Endothelial cell of umbilical vein (primary cell): ENCODE data around the gene ANXA6. TPM values are rescaled to one million over a fixed set of nuclear protein-coding genes. Genes with fewer than 3 reads are reported as not detected.

Source experiments
- BruUV-seq: library from RNA; stranded (reverse); fragments of 400-500 nt; replicated peaks from 2 replicates; lab custom pipeline; 2021; lab: Mats Ljungman, UMichigan
- CTCF ChIA-PET: fragments of 300-600, 350-600 bp; sonication (Branson Sonifier 250); formaldehyde crosslinking; loops from one replicate; lab custom pipeline; 2021; ENCODE audit warnings: antibody characterized with exemption, inconsistent platforms; lab: Charles Lee
- POLR2A ChIA-PET: fragments of 300-600, 350-600 bp; sonication (Branson Sonifier 250); formaldehyde crosslinking; loops from one replicate; lab custom pipeline; 2021; ENCODE audit warnings: antibody characterized with exemption, inconsistent platforms; lab: Charles Lee
- DNase-seq: peaks from one replicate; pipeline ENCODE4 v3.0.0-alpha.2; 2011; ENCODE audit warnings: low read depth, low spot score
- FAIRE-seq: peaks from 2 replicates; lab custom pipeline; 2011; peaks lifted over from hg19 to GRCh38; lab: Jason Lieb, UNC
- H2AFZ ChIP-seq: 2 replicates; pipeline ENCODE4 v1.6.0; 2012; ENCODE audit warnings: low read depth, low read length, control low read depth, inconsistent platforms
- H3K27ac ChIP-seq: 2 replicates; pipeline ENCODE4 v1.5.1; 2011; ENCODE audit warnings: low read depth, mild to moderate bottlenecking, control low read depth, low read length, moderate library complexity; ENCODE audit not compliant: insufficient read depth
- H3K27me3 ChIP-seq, 2 experiments: 2 replicates each; pipeline versions ENCODE4 v1.6.0 to v1.6.1; 2011; ENCODE audit warnings: low read length in 2 of 2, mixed read lengths in 1 of 2; ENCODE audit not compliant: control insufficient read depth in 2 of 2, insufficient read depth in 2 of 2
- H3K36me3 ChIP-seq, 2 experiments: 2 replicates in 1 of 2; 3 replicates in 1 of 2; pipeline ENCODE4 v1.5.1; 2011; ENCODE audit warnings: low read length in 2 of 2, mild to moderate bottlenecking in 1 of 2, moderate library complexity in 1 of 2; ENCODE audit not compliant: control insufficient read depth in 2 of 2, insufficient read depth in 2 of 2; ENCODE audit errors: extremely low read depth in 1 of 2
- H3K4me1 ChIP-seq: 3 replicates; pipeline ENCODE4 v1.5.1; 2011; ENCODE audit warnings: mild to moderate bottlenecking, low read length; ENCODE audit not compliant: control insufficient read depth, insufficient read depth; ENCODE audit errors: extremely low read depth
- H3K4me2 ChIP-seq: 2 replicates; pipeline ENCODE4 v1.6.1; 2011; ENCODE audit warnings: low read length, control low read depth, mixed read lengths; ENCODE audit not compliant: insufficient read depth
- H3K4me3 ChIP-seq, 3 experiments: fragments of 200-600 bp in 1 of 3; sonication (generic), shearing (Covaris generic) in 1 of 3; replicated peaks in 1 of 3; 2 replicates each; pipeline ENCODE4 v1.5.1; 2011 to 2016; ENCODE audit warnings: control low read depth in 3 of 3, low read length in 3 of 3, mild to moderate bottlenecking in 2 of 3, inconsistent platforms in 1 of 3, low read depth in 1 of 3, moderate library complexity in 1 of 3; ENCODE audit not compliant: insufficient read depth in 1 of 3
- H3K79me2 ChIP-seq: 2 replicates; pipeline ENCODE4 v1.6.0; 2012; ENCODE audit warnings: low read length, inconsistent platforms; ENCODE audit not compliant: control insufficient read depth, insufficient read depth
- H3K9ac ChIP-seq: replicated peaks from 2 replicates; pipeline ENCODE3; 2011; ENCODE audit warnings: low read length, control low read depth; ENCODE audit not compliant: insufficient read depth; ENCODE audit errors: extremely low read depth
- H3K9me1 ChIP-seq: replicated peaks from 3 replicates; pipeline ENCODE4 v1.6.0; 2011; ENCODE audit warnings: mild to moderate bottlenecking, low read length; ENCODE audit not compliant: control insufficient read depth, insufficient read depth; ENCODE audit errors: extremely low read depth
- H3K9me3 ChIP-seq: replicated peaks from 2 replicates; pipeline ENCODE4 v1.5.1; 2012; ENCODE audit warnings: low read length, inconsistent platforms; ENCODE audit not compliant: control insufficient read depth, insufficient read depth
- H4K20me1 ChIP-seq: replicated peaks from 2 replicates; pipeline ENCODE3; 2011; ENCODE audit warnings: mild to moderate bottlenecking, low read length; ENCODE audit not compliant: control insufficient read depth, insufficient read depth; ENCODE audit errors: extremely low read depth
- CTCF ChIP-seq, 2 donors: IDR thresholded peaks; 1 replicate in 1 of 2; 2 replicates in 1 of 2; pipeline ENCODE4 v1.5.1; 2011; ENCODE audit warnings: low read length in 2 of 2, mild to moderate bottlenecking in 2 of 2, moderate library complexity in 2 of 2, control low read depth in 1 of 2, inconsistent platforms in 1 of 2, low read depth in 1 of 2; ENCODE audit not compliant: insufficient read depth in 1 of 2; ENCODE audit errors: extremely low read depth in 1 of 2
- EZH2 ChIP-seq: IDR thresholded peaks from 2 replicates; pipeline ENCODE4 v1.6.1; 2012; ENCODE audit warnings: borderline replicate concordance, low read depth, mild to moderate bottlenecking, moderate library complexity, low read length, inconsistent platforms; ENCODE audit not compliant: severe bottlenecking
- FOS ChIP-seq: IDR thresholded peaks from 2 replicates; pipeline ENCODE4 v1.6.1; 2011; ENCODE audit warnings: mild to moderate bottlenecking, low read length, moderate library complexity, borderline replicate concordance; ENCODE audit not compliant: insufficient read depth
- GATA2 ChIP-seq: IDR thresholded peaks from 2 replicates; pipeline ENCODE4 v1.7.0; 2011; ENCODE audit warnings: low read depth, mild to moderate bottlenecking, moderate library complexity, mixed read lengths, low read length; ENCODE audit not compliant: insufficient read length, insufficient read depth
- JUN ChIP-seq: IDR thresholded peaks from 2 replicates; pipeline ENCODE4 v1.6.1; 2011; ENCODE audit warnings: borderline replicate concordance, low read depth; ENCODE audit not compliant: insufficient read length, insufficient read depth
- MAX ChIP-seq: IDR thresholded peaks from 2 replicates; pipeline ENCODE4 v1.6.1; 2011; ENCODE audit not compliant: insufficient read depth, insufficient read length
- MYC ChIP-seq: IDR thresholded peaks from one replicate; pipeline ENCODE4 v1.6.1; 2011; ENCODE audit warnings: mild to moderate bottlenecking, low read depth, low read length
- POLR2A ChIP-seq: IDR thresholded peaks from 2 replicates; pipeline ENCODE4 v1.6.1; 2012; ENCODE audit warnings: low read depth, mild to moderate bottlenecking, control low read depth, low read length
- POLR2AphosphoS5 ChIP-seq: IDR thresholded peaks from 2 replicates; pipeline ENCODE4 v1.6.1; 2012; ENCODE audit warnings: low read depth, mild to moderate bottlenecking, control low read depth, low read length, moderate library complexity; ENCODE audit not compliant: insufficient read depth
- dilution Hi-C: fragments of 300-500 bp; cut with MboI; formaldehyde crosslinking; loops from one replicate; pipeline ENCODE4 v1.15.0; 2019; ENCODE audit warnings: low sequenced_read_pairs; ENCODE audit not compliant: extremely low pct_ligation_motif_present
- intact Hi-C: fragments of 100-400 bp; cut with micrococcal nuclease; formaldehyde crosslinking; loops from one replicate; pipeline ENCODE4 v1.10.0; 2022
- polyA plus RNA-seq, 4 experiments: library from polyadenylated mRNA; depleted of rRNA in 3 of 4; stranded (reverse) in 3 of 4; unstranded in 1 of 4; fragments of >200 nt; gene quantifications; 2 replicates each; pipeline versions ENCODE4 v1.2.1 to v1.2.3, GENCODE V29; 2011 to 2012; ENCODE audit warnings: missing spikeins in 1 of 4
- total RNA-seq: library from RNA; stranded (reverse); gene quantifications from 2 replicates; pipeline ENCODE4 v1.2.3, GENCODE V29; 2021

ANXA6 gene
- total and polyA plus RNA-seq, 2 donors (not counting 3 experiments of a cell fraction or from before 2014, with no cell fraction given): 195 to 266 TPM

- Histone ChIP-seq H3K79me2 (peaks cover 39% of the 10 kb centered on the region), H3K4me1 (peaks cover 33% of the 10 kb centered on the region), H3K4me3 (no peak overlapping the region), H4K20me1 (no peaks in the 10 kb centered on the region), H2AFZ (no peak overlapping the region), H3K9ac (no peak overlapping the region), H3K9me1 (no peaks in the 10 kb centered on the region), H3K27me3 (no peaks in the 10 kb centered on the region), H3K9me3 (no peaks in the 10 kb centered on the region), H3K27ac (no peak overlapping the region), H3K36me3 (peaks cover 0 to 2% of the 10 kb centered on the region in 2 experiments), H3K4me2 (no peak overlapping the region)
- no peak for DNase-seq
- CTCF ChIA-PET: interaction anchor here (1.7 kb wide), 1 partner anchor 25 kb away, joined by 5 read pairs; no protein-coding TSS in a partner anchor
- no peak for FAIRE-seq
- BruUV-seq: no TSS peak
- POLR2A ChIA-PET: no interaction called here
- TF ChIP-seq GATA2: no peak
- no peak for TF ChIP-seq JUN
- TF ChIP-seq POLR2A: no peak
- TF ChIP-seq EZH2: no peak
- no peak for TF ChIP-seq POLR2AphosphoS5
- no peak for TF ChIP-seq FOS
- no peak for TF ChIP-seq CTCF (IDR thresholded peaks at IDR 0.05; ENCODE audit: extremely low read depth in 1 of 2, insufficient read depth in 1 of 2, low read depth in 1 of 2, low read length in 2 of 2)
- TF ChIP-seq MAX: no peak
- no peak for TF ChIP-seq MYC
- dilution Hi-C loops: no loop called here
- intact Hi-C loops: no loop called here
These were observed 81.0 kb downstream of the ANXA6 start for GRCh38 chr5:151076616-151077015.
